Nucleus accumbens (tissue), 56 donors: ENCODE data around the gene C16orf95.

Experiments used
- DNase-seq, 56 donors: peaks; one replicate each; lab custom pipeline; 2025; lab: John Stamatoyannopoulos, UW

C16orf95 gene

DNA sequence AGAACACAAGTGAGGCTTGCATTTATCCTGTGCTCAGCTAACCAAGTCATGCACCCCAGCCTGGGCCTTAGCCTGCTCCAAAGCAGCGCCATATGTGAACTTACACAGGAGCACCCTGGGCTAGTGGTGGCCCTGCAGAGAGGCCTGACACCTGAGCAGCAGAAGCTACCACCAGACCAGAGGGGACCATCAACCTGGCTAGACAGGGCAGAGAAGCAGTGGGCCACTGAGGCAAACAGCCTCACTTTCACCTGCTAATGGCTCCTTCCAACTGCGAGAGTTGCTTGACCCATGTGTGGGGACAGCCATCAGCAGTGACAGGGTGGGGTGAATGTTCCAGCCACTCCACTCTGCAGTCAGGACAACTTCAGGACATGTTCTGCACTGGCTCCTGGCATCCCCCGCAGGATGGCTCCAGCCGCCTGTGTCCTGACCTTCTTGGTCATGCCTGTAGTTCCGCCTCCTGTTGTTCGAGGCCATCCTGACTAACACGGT is 2.9 kb upstream of the C16orf95 start:
- DNase-seq: no peak

DNA sequence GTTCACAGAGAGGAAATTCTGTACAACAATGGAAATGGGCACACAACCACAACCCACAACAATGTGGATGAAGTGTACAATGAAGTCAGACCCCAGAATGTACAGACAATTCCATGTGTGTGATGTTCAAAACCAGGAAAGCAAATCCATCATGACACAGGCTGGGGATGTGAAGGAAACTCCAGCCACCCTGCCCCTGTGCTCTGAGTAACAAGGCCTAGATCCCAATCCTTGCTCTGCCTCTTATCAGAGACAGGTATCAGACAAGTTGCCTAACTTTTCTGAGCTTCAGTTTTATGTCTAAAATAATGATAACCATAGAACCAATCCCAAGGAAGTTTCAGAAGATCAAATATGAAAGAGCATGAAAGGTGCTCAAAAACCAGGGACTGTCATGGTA is 1.8 kb upstream of the C16orf95 start:
- DNase-seq: no peak

DNA sequence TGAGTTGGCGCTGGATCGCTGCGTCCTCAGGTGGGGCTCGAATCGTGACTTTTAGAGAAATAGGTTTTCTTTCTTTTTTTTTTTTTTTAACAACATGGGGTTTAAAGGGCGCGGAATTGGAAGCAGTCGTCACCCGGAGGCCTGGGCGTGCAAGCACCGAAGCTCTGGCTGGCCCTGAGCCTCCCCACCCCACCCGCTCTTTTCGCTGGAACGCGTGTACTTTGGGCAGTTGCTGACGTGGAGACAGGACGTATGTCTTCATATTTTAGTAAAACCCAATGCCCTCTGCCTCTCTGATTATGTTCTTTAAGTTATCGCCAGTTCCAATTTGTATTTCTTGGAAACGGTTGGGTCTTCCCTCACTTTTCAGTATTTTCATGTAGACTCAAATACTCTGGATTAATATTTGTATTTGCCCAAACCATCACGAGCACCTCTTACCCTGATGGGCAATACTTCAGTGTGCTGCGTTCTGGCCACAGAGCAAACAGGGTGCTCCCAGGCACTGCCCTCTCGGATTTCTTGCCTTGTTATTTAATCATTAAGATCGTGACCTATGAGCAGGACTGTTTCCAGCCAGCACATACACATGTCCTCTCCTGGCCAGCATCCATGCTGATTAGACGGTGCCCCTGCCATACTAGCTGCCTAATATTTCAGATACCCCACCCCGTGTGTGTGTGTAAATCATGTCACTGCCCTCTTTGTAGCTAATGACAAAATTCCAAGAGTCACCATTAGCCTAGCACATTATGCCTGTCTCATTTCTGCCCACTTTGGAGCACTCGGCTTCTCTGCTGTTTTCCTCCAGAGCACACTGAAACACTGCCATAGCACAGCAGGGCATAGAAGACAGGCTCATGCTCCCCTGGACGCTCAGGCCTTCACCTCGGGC is 805 bp upstream of the C16orf95 start:
- peak in 7 of 56 donors; percentile 39 to 60 (median 46) for DNase-seq

DNA sequence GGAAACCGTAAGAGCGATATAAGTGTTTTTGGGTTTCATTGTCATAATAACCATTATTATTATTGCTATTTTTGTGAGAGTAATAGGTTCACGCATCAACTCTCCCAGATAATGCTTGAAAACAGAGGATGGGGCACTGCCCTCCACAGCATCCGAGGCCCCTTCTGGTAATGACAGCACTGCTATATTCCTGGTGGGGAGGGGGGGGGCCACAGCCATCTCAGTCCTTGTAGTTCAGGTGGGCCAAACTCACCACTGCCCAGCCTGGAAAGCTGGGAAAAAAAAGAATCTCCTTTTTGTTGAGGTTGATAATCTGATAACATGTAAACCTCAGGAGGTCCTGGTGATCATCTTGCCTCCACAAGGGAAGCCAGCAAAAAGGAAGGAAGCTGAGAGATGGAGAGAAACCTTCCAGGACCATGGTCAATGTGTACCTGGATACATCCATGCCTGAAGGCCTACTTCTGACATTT is 706 bp downstream of the C16orf95 start:
- DNase-seq: no peak

DNA sequence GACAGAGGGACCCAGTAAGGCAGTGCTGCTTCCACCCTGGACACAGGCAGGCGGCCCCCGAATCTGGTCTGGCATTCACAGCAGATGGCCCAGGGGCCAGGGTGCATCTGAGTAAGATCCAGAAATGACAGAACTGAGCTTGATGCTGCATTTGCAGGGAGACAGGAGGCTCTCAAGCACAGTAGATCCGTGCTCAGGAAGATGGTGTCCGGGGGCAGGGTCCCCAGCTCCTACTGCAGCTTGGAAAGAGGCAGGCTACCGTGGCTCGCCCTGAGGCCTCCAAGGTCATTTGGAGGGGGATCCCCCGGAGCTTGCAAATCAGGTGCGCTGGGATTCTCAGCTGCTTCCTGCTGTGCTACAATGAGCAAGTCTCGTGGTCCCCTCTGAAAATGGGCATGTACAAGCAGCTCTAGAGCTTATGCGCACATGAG is 2.2 kb downstream of the C16orf95 start:
- no peak for DNase-seq

DNA sequence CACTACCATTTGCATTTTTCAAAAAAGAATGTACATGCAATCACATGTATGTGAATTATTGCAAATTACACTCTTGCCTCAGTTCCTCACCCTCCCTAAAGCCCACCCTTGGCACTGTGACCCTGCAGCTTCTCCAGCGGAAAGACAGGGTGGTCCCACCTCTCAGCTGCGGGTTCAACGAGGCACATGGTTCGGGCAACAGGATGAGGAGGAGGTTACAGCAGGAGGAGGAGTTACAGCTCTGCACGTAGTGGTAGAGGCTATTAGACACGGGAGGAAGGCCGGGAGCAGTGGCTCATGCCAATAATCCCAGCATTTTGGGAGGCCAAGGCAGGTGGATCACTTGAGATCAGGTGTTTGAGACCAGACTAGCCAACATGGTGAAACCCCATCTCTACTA is 5.2 kb downstream of the C16orf95 start:
- no peak for DNase-seq

DNA sequence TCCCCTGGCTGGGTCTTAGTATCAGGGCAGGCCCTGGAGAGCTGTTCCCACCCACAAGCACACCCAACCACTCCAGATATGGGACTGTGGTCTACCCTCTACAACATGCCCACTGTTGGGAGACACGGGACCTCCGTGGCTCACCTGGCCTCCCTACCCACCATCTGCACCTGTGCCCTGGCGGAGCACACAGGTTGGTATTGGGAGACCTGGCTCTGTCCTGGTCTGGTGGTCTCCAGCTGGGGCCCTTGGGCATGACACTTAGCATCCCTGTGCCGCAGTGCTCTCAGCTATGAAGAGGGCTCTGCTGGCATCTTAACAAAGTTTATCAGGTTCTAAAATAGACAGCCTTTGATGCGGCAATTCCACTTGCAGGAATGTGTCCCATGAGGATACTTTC is 5.8 kb downstream of the C16orf95 start:
- no peak for DNase-seq

DNA sequence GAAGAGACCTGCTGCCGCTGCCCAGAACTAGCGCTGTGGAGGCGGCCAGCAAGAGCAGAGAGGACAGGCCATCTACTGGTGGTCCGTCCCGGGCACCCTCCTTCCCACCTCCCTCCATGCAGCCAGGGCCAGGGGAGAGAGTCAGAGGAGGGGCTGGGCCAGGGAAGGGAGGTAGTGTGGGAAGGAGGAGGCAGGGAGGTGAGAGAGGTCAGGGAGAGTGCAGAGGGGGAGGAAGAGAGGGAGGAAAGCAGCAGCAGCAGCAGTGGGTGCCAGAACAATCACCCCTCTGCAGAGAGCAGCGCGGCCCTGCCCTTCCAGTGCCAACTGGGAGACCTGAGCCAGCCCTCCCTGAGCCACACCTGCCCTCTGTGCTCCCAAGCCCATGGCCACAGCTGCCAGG is 6.6 kb downstream of the C16orf95 start:
- no peak for DNase-seq

DNA sequence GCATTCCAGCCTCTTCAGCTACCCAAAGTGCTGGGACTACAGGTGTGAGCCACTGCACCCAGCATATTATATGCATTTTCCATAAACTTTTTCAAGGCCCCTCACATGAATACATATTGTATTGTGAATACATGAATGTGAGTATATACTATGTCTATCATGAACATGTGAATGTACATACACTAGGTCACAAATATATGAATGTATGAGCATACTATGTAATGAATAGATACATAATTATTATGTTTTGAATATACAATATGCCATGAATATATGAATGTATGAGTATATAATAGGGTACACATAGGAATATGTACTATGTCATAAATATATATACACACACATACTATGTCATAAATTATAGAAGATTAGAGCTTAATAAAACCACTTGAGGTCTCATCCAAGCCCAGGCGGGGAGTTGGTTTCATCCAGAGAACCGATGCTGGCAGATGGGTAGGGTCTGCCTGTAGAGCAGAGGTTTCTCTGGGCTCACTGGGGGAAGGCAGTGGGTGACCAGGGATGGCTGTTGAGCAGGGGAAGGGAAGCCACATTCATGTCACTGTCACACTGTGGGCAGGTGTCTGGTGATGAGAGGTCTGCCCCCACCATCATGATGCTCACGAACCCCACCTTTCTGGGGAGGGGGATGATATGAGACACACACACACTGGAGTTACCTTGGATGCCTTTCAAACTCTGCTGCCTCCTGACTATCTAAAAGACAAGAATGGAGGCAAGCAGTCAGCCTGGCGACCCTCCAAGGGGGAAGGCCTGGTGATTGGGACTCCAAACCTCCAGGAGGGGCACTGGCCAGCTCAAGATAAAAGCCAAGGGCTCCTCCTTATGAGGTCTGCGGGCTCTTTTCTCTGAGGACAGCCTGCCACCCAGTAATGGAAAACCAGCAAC is 7.3 kb downstream of the C16orf95 start:
- DNase-seq: no peak

DNA sequence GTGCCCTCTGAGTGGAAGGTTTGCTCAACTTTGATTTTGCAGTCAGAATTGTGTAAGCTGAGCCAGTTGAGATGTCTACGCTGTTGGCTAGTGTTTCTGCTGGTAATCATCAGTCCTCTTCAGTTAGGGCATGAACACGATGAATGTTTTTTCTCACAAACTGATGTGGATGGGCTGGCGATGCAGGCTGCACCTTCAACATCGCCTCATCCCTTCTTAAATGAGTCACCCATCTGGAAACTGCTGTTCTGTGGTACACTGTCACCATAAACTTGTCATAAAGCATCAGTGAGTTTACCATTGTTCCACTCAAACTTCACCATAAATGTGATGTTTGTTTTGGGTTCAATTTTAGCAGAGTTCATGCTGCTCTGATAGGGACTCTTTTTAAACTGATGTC is 8.4 kb downstream of the C16orf95 start:
- DNase-seq: no peak

DNA sequence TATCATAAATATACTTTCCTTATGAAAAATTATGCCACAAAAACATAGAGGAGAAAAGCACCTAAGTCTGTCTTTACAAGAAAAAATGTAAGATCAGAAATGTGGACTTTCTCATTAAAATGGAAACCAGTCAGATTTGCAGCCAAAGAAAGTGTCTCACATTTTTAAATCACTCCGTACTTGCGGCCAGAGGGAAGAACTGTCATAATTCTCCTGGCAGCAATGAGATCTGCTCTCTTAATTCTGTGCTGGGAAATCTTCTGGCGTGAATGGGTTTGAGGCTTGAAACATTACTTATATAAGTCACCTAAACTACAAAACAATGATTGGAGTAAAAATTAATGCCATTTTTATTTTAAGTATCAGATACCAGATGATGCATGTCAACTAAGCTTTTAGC is 10.7 kb downstream of the C16orf95 start:
- no peak for DNase-seq

DNA sequence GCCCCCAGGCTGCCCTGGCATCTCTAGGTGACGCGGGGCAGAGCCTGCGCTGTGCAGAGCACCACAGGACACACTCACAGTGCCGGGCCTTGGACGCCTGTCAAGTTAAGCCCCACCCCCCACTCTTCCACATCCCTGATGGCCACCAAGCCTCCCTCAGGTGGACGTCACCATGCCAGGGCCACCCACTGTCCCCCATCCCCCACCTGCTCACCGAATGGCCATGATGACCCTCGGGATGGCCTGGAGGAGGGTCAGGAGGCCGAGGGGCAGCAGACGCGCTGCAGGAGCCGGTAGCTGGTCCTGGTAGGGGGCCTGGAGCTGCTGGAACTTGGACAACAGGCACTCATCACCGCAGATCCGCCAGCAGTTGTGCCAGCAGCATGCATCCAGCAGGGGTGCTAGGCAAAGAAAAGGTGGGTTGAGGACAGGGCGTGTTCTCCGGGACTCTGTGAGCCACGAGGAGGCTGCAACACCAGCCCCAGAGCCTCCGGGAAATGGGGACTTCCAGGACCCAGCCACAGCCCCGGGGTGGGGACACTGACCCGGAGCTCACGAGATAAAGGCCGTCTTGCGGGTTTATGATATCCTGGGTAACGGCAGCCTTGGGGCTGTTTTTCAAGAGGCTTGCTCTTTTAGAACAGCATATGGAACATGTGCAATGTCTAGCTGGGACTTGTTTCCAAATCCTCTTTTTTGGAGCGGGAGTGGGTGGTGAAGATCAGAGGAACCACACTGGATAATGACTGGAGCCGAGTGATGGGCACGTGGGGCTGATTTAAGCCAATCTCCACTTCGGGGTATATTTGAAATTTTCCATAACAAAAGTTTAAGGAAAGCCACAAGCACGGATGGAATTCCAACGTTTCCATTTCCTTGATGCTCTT is 11.4 kb downstream of the C16orf95 start:
- DNase-seq: no peak

DNA sequence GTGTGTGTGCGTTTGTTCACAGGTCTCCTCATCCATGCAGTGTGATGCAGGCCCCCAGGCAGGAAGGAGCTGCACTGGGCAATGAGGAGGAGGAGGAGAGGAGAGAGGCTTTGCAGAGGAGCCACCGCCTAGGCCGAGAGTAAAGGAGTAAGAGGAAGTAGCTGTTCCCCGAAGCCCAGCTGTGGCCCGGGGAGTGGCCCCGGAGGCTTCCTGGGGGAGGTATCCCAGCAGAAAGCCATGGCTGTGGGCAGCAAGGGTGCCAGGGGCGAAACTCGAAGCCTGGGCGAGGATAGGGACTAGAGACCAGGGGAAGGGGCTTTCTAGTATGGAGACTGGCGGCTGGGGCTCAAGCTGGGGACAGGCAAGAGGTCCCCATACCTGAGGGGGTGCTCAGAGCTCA is 12.2 kb downstream of the C16orf95 start:
- no peak for DNase-seq

DNA sequence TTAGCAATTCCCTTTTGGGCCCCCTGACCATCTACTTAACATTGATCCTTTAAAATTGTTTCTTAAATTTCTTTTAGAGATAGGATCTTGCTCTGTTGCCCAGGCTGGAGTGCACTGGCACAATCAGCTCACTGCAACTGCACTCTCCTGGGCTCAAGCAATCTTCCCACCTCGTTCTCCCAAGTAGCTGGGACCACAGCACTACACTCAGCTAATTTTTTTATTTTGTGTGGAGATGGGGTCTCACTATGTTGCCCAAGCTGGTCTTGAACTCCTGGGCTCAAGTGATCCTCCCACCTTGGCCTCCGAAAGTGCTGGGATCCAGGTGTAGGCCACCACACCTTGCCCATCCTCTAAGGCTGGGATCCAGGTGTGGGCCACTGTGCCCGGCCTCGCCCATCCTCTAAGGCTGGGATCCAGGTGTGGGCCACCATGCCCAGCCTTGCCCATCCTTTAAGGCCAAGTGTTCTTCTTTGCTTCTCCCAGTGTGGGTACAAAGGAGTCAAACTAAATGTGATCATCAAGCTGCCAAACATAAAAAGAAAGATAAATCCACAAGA is 13.2 kb downstream of the C16orf95 start:
- DNase-seq: no peak

DNA sequence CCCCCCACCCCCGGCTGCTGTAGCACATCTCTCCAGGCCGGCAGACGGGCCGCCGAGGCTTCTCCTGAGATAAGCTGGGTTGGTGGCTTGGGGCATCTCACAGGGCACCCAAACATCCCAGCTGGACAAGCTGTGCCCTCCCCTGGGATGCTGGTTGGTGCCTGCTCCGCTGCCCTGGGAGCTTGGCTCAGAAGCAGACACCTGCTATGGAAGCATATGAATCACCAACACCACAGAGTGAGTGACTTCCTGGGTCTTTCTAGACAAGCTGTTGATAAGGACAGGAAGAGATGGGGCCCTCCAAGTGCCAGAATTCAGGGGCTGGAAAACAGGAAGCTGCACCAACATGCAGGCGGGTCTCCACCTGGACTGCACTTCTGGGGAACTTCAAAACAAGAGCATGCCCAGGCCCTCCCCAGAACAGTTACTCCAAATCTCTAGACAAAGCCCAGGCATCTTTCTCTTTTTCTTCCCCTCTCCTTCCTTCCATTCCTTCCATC is 13.7 kb downstream of the C16orf95 start:
- no peak for DNase-seq

DNA sequence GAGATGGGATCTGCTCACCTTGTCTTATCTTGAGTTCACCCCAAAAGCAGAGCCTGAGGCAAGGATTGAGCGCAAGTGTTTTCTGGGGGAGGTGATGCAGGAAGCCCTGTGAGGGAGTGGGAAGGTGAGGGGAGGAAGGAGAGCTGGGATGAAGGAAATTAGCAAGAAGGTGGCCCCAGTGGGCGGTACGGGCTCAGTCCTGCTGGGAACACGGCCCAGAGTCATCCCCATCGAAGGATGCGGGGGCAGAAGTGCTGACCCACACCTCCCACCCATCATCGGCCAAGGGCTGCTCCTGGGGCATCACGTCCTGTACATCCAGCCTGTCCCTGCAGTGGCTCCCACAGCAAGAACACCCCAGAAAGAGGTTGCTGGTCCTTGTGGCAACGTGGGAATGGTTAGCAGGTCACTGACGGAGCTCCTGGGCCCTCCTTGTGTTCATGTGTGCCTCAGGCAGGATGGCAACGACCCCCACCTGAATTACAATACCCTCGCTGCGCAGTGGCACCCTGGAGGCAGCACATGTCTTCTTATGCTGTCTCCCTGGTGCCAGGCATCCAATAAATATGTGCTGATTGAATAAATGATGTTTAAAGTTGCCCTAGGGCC is 18.2 kb downstream of the C16orf95 start:
- no peak for DNase-seq

DNA sequence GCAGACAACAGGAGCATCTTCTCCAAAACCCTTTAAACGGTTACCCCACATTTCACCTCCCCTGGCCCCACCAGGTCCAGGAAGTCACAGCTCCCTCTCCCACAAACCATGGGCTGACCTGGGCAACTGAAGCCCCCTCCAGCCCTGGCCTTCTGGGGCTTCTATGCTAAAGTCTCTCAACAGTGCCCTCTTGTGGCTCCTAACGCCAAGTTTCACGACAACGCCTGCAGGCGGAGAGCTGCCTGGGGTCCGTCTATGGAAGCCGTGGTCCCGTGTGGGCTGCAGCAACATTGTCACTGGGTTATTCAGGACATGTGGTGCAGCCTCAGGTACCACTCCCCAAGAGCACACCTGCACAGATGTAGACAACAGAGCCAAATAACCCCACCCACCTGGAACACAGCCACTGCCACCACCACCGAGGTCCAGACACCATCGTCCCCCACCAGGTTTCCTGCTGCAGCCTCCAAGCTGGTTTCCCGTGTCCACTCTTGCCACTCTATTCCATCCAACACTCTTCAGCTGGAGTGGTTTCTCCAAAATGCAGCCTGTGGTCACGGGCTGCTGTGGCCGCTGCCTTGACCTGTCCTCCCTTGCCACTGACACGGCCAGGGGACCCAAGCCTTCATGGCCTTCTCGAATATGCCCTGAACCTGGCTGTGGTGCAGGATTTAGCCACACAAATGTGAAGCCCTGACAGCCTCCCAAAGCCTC is 19.1 kb downstream of the C16orf95 start:
- DNase-seq: peak in 7 of 56 donors; percentile 1 to 38 (median 6)

DNA sequence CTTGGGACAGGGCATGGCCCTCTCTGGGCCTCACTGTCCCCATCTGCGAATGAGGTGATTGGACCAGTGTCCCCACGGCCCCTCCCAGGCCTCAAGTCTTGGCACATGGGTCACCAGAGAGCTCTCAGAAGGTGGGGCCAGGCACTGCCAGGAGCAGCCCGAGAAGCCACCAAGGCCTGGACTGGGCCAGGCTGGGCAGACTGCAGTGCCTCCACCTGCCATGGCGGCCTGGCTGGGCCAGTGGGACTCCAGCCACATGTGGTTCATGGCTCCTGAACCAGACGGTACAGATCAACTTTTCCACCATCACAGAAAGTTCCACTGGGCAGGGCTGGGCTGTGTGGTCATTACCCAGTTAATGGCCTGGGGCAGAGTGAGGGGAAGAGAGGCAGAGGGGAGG is 19.8 kb downstream of the C16orf95 start:
- no peak for DNase-seq
